GM23338 (cell line): ENCODE measurements around the gene THNSL1.

Experiments used
- CREB1 ChIP-seq: fragments of 250-450 bp; sonication (Bioruptor Pico); IDR thresholded peaks from 2 replicates; pipeline ENCODE4 v1.5.0; 2020; ENCODE audit warnings: low read depth, mild to moderate bottlenecking, moderate library complexity
- CTCF ChIP-seq, 2 experiments: fragments of 200-600 bp in 1 of 2; sonication (generic) in 1 of 2; conservative IDR thresholded peaks; 2 replicates each; pipeline versions ENCODE4 v1.5.1 to v1.6.1; 2016 to 2017; ENCODE audit warnings: antibody characterized with exemption in 2 of 2, low read depth in 2 of 2, mild to moderate bottlenecking in 2 of 2, moderate library complexity in 1 of 2
- EZH2 ChIP-seq: fragments of 200-600 bp; sonication (generic); IDR thresholded peaks from one replicate; pipeline ENCODE4 v1.8.0; 2017; ENCODE audit warnings: antibody characterized with exemption, mild to moderate bottlenecking, low read depth; ENCODE audit not compliant: unreplicated experiment
- EZH2phosphoT487 ChIP-seq: fragments of 200-600 bp; sonication (generic); IDR thresholded peaks from one replicate; pipeline ENCODE4 v1.8.1; 2018; ENCODE audit warnings: antibody characterized with exemption; ENCODE audit not compliant: unreplicated experiment
- JUNB ChIP-seq: IDR thresholded peaks from one replicate; pipeline ENCODE4 v1.6.1; 2016; ENCODE audit warnings: antibody characterized with exemption; ENCODE audit not compliant: unreplicated experiment
- NANOG ChIP-seq: IDR thresholded peaks from 2 replicates; pipeline ENCODE4 v1.6.1; 2016; ENCODE audit warnings: antibody characterized with exemption, borderline replicate concordance
- POLR2AphosphoS5 ChIP-seq: IDR thresholded peaks from 2 replicates; pipeline ENCODE4 v1.6.1; 2016; ENCODE audit warnings: antibody characterized with exemption, low read depth
- REST ChIP-seq: IDR thresholded peaks from one replicate; pipeline ENCODE4 v1.6.1; 2018; ENCODE audit warnings: antibody characterized with exemption; ENCODE audit not compliant: unreplicated experiment
- ZNF114 ChIP-seq: fragments of 250-450 bp; sonication (Bioruptor Pico); IDR thresholded peaks from 2 replicates; pipeline ENCODE4 v1.5.0; 2020; ENCODE audit warnings: mild to moderate bottlenecking, moderate library complexity
- ZNF331 ChIP-seq: fragments of 250-450 bp; sonication (Bioruptor Pico); IDR thresholded peaks from 2 replicates; pipeline ENCODE4 v1.5.0; 2020; ENCODE audit warnings: low read depth, mild to moderate bottlenecking, moderate library complexity
- TF ChIP-seq, protein P1 (sequence below): fragments of 250-450 bp; sonication (Bioruptor Pico); IDR thresholded peaks from 2 replicates; pipeline ENCODE4 v1.5.0; 2020; ENCODE audit warnings: mild to moderate bottlenecking, moderate library complexity

- TF ChIP-seq CTCF (conservative IDR thresholded peaks at IDR 0.05; ENCODE audit: low read depth in 2 of 2) (no peak), EZH2 (no peak), CREB1 (no peak), REST (no peak), POLR2AphosphoS5 (no peak), EZH2phosphoT487 (no peak), JUNB (no peak), ZNF114 (CRISPR knock-in tag) (no peak), ZNF331 (CRISPR knock-in tag) (no peak), NANOG (no peak)
- TF ChIP-seq, protein P1, sequence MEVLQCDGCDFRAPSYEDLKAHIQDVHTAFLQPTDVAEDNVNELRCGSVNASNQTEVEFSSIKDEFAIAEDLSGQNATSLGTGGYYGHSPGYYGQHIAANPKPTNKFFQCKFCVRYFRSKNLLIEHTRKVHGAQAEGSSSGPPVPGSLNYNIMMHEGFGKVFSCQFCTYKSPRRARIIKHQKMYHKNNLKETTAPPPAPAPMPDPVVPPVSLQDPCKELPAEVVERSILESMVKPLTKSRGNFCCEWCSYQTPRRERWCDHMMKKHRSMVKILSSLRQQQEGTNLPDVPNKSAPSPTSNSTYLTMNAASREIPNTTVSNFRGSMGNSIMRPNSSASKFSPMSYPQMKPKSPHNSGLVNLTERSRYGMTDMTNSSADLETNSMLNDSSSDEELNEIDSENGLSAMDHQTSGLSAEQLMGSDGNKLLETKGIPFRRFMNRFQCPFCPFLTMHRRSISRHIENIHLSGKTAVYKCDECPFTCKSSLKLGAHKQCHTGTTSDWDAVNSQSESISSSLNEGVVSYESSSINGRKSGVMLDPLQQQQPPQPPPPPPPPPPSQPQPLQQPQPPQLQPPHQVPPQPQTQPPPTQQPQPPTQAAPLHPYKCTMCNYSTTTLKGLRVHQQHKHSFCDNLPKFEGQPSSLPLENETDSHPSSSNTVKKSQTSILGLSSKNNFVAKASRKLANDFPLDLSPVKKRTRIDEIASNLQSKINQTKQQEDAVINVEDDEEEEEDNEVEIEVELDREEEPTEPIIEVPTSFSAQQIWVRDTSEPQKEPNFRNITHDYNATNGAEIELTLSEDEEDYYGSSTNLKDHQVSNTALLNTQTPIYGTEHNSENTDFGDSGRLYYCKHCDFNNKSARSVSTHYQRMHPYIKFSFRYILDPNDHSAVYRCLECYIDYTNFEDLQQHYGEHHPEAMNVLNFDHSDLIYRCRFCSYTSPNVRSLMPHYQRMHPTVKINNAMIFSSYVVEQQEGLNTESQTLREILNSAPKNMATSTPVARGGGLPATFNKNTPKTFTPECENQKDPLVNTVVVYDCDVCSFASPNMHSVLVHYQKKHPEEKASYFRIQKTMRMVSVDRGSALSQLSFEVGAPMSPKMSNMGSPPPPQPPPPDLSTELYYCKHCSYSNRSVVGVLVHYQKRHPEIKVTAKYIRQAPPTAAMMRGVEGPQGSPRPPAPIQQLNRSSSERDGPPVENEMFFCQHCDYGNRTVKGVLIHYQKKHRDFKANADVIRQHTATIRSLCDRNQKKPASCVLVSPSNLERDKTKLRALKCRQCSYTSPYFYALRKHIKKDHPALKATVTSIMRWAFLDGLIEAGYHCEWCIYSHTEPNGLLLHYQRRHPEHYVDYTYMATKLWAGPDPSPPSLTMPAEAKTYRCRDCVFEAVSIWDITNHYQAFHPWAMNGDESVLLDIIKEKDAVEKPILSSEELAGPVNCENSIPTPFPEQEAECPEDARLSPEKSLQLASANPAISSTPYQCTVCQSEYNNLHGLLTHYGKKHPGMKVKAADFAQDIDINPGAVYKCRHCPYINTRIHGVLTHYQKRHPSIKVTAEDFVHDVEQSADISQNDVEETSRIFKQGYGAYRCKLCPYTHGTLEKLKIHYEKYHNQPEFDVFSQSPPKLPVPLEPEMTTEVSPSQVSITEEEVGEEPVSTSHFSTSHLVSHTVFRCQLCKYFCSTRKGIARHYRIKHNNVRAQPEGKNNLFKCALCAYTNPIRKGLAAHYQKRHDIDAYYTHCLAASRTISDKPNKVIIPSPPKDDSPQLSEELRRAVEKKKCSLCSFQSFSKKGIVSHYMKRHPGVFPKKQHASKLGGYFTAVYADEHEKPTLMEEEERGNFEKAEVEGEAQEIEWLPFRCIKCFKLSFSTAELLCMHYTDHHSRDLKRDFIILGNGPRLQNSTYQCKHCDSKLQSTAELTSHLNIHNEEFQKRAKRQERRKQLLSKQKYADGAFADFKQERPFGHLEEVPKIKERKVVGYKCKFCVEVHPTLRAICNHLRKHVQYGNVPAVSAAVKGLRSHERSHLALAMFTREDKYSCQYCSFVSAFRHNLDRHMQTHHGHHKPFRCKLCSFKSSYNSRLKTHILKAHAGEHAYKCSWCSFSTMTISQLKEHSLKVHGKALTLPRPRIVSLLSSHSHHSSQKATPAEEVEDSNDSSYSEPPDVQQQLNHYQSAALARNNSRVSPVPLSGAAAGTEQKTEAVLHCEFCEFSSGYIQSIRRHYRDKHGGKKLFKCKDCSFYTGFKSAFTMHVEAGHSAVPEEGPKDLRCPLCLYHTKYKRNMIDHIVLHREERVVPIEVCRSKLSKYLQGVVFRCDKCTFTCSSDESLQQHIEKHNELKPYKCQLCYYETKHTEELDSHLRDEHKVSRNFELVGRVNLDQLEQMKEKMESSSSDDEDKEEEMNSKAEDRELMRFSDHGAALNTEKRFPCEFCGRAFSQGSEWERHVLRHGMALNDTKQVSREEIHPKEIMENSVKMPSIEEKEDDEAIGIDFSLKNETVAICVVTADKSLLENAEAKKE (CRISPR knock-in tag) = no peak
Observed at GRCh38 chr10:24982319-24983112, 33.9 kb upstream of the THNSL1 start.
